B cell (primary cell): ENCODE results near the gene DIPK1B. TPM values are rescaled to one million over a fixed set of nuclear protein-coding genes. Genes with fewer than 3 reads are reported as not detected.

Source experiments
- ATAC-seq: fragments of 200-7000 bp; cut with Tn5 transposase; one replicate; pipeline ENCODE4 v1.10.0; 2021; ENCODE audit warnings: low read depth, mild to moderate bottlenecking, moderate number of reproducible peaks, moderate library complexity
- CTCF ChIA-PET: fragments of 350-600 bp; sonication (Branson Sonifier 250); formaldehyde crosslinking; loops from one replicate; lab custom pipeline; 2021; ENCODE audit warnings: antibody characterized with exemption, inconsistent platforms; lab: Charles Lee
- POLR2A ChIA-PET: fragments of 350-600 bp; sonication (Branson Sonifier 250); formaldehyde crosslinking; loops from one replicate; lab custom pipeline; 2021; ENCODE audit warnings: antibody characterized with exemption; lab: Charles Lee
- DNase-seq: peaks from one replicate; pipeline ENCODE4 v3.0.0; 2013
- H2AFZ ChIP-seq: 2 replicates; pipeline ENCODE4 v1.6.1; 2012; ENCODE audit warnings: mild to moderate bottlenecking, low read depth, low read length; ENCODE audit not compliant: insufficient read depth, poor library complexity, severe bottlenecking
- H3K27ac ChIP-seq, 2 donors: 1 replicate in 1 of 2; 2 replicates in 1 of 2; pipeline ENCODE4 v1.5.1; 2012 to 2013; ENCODE audit warnings: low read length in 2 of 2, mild to moderate bottlenecking in 2 of 2, moderate library complexity in 1 of 2
- H3K27me3 ChIP-seq, 4 experiments: fragments of 200-600 bp in 1 of 4; sonication (generic) in 1 of 4; replicated peaks in 1 of 4; 1 replicate in 2 of 4; 2 replicates in 2 of 4; pipeline versions ENCODE4 v1.6.1 to v1.7.0; 2013 to 2016; ENCODE audit warnings: low read length in 3 of 4, mild to moderate bottlenecking in 2 of 4, mixed read lengths in 1 of 4, moderate library complexity in 1 of 4; ENCODE audit not compliant: insufficient read depth in 4 of 4, control insufficient read depth in 3 of 4; ENCODE audit errors: control extremely low read depth in 1 of 4
- H3K36me3 ChIP-seq, 2 experiments: replicated peaks in 1 of 2; 1 replicate in 1 of 2; 2 replicates in 1 of 2; pipeline versions ENCODE4 v1.6.1 to v1.7.1; 2013; ENCODE audit warnings: low read length in 1 of 2; ENCODE audit not compliant: insufficient read depth in 2 of 2, control insufficient read depth in 1 of 2; ENCODE audit errors: control extremely low read depth in 1 of 2, extremely low read depth in 1 of 2
- H3K4me1 ChIP-seq, 2 donors: fragments of 200-600 bp in 1 of 2; sonication (generic) in 1 of 2; 1 replicate in 1 of 2; 2 replicates in 1 of 2; pipeline versions ENCODE4 v1.5.1 to v1.6.1; 2013 to 2017; ENCODE audit warnings: low read length in 2 of 2; ENCODE audit not compliant: control insufficient read depth in 2 of 2, insufficient read depth in 2 of 2
- H3K4me2 ChIP-seq: replicated peaks from 2 replicates; pipeline ENCODE3; 2012; ENCODE audit warnings: mild to moderate bottlenecking, low read depth, low read length; ENCODE audit not compliant: poor library complexity, severe bottlenecking
- H3K4me3 ChIP-seq, 5 experiments: fragments of 200-600 bp in 1 of 5; sonication (generic) in 1 of 5; 1 replicate in 3 of 5; 2 replicates in 2 of 5; pipeline versions ENCODE4 v1.5.1 to v1.7.0; 2011 to 2016; ENCODE audit warnings: low read length in 4 of 5, mild to moderate bottlenecking in 4 of 5, low read depth in 2 of 5, control low read depth in 1 of 5, moderate library complexity in 1 of 5; ENCODE audit not compliant: insufficient read depth in 1 of 5; ENCODE audit errors: control extremely low read depth in 1 of 5, extremely low read depth in 1 of 5
- H3K79me2 ChIP-seq: fragments of 200-600 bp; sonication (generic); one replicate; pipeline ENCODE4 v1.6.0; 2016; ENCODE audit warnings: low read length; ENCODE audit not compliant: control insufficient read depth, insufficient read depth
- H3K9ac ChIP-seq: fragments of 200-600 bp; sonication (generic); 2 replicates; pipeline ENCODE4 v1.6.1; 2017; ENCODE audit warnings: mild to moderate bottlenecking, low read length, moderate library complexity
- H3K9me3 ChIP-seq, 3 donors: one replicate each; pipeline versions ENCODE4 v1.6.1 to v1.7.1; 2013; ENCODE audit warnings: low read length in 2 of 3; ENCODE audit not compliant: control insufficient read depth in 2 of 3, insufficient read depth in 1 of 3; ENCODE audit errors: control extremely low read depth in 1 of 3
- H4K20me1 ChIP-seq: 2 replicates; pipeline ENCODE4 v1.6.0; 2012; ENCODE audit warnings: mild to moderate bottlenecking, low read length; ENCODE audit not compliant: insufficient read depth, control insufficient read depth, poor library complexity, severe bottlenecking
- H3K27ac Mint-ChIP-seq: one replicate; pipeline ENCODE4 v1.8.0; 2021; ENCODE audit warnings: mixed read lengths
- H3K27me3 Mint-ChIP-seq: one replicate; pipeline ENCODE4 v1.8.0; 2021; ENCODE audit warnings: mixed read lengths
- H3K4me1 Mint-ChIP-seq: one replicate; pipeline ENCODE4 v1.8.0; 2021; ENCODE audit warnings: mixed read lengths
- H3K4me3 Mint-ChIP-seq: one replicate; pipeline ENCODE4 v1.8.0; 2021; ENCODE audit warnings: mixed read lengths
- H3K9me3 Mint-ChIP-seq: one replicate; pipeline ENCODE4 v1.8.0; 2022; ENCODE audit warnings: mixed read lengths; ENCODE audit not compliant: insufficient read depth
- CTCF ChIP-seq: fragments of 200-600 bp; IDR thresholded peaks from one replicate; pipeline ENCODE4 v1.8.0; 2022; ENCODE audit warnings: antibody characterized with exemption, mild to moderate bottlenecking
- EZH2 ChIP-seq: IDR thresholded peaks from 2 replicates; pipeline ENCODE4 v1.6.1; 2012; ENCODE audit warnings: borderline replicate concordance, low read depth, mild to moderate bottlenecking, moderate library complexity, low read length; ENCODE audit not compliant: insufficient read depth, poor library complexity, severe bottlenecking
- WGBS: methylation state at CpG from one replicate; pipeline ENCODE4 v1.1.5; 2013; ENCODE audit warnings: missing lambda C conversion rate; ENCODE audit not compliant: insufficient coverage; 5-methylcytosine and 5-hydroxymethylcytosine counted together
- intact Hi-C: fragments of 100-400 bp; cut with micrococcal nuclease; formaldehyde crosslinking; loops from one replicate; pipeline ENCODE4 v1.10.0; 2022
- polyA plus RNA-seq: library from polyadenylated mRNA; depleted of rRNA; stranded (reverse); fragments of >200 nt; gene quantifications from 2 replicates; pipeline ENCODE4 v1.2.3, GENCODE V29; 2012
- total RNA-seq, 2 donors: library from RNA; stranded (reverse); fragments of 120-200 nt in 1 of 2; gene quantifications; 1 replicate in 1 of 2; 2 replicates in 1 of 2; pipeline versions ENCODE4 v1.2.3 to v1.2.4, GENCODE V29; 2013 to 2022

Gene DIPK1B
- total and polyA plus RNA-seq, 2 donors (not counting 1 experiment from before 2014, with no cell fraction given): 9.6 TPM

GRCh38 chr9:136728080-136728547 lies 15.7 kb downstream of the DIPK1B start:
- Histone ChIP-seq H3K4me1 (peaks cover 22 to 35% of the 10 kb centered on the region in 2 donors), H3K27ac (peak overlapping the region; percentile 34 to 79), H2AFZ (peak overlapping the region; percentile 79), H3K9ac (peak overlapping the region; percentile 95), H3K4me2 (peak overlapping the region; percentile 96), H4K20me1 (peaks cover 48% of the 10 kb centered on the region), H3K27me3 (no peaks in the 10 kb centered on the region), H3K9me3 (no peaks in the 10 kb centered on the region), H3K79me2 (peaks cover 36% of the 10 kb centered on the region), H3K4me3 (peak overlapping the region in 4 of 5 experiments; percentile 90 to 99 (median 98)), H3K36me3 (peaks cover 0 to 34% of the 10 kb centered on the region in 2 experiments)
- Mint-ChIP-seq H3K27me3 (no peaks in the 10 kb centered on the region), H3K4me1 (peaks cover 49% of the 10 kb centered on the region), H3K9me3 (no peaks in the 10 kb centered on the region), H3K27ac (peak overlapping the region; percentile 87), H3K4me3 (peak overlapping the region; percentile 96)
- WGBS: under 1% methylated on average over 66 of the region's 66 CpGs
- intact Hi-C loops: loop anchor here (1.0 kb wide), 3 partner anchors 21 to 41 kb away; partner anchors contain the start of genes AGPAT2 and LCN8
- ATAC-seq: peak; percentile 79
- CTCF ChIA-PET: interaction anchor here (0.9 to 7.2 kb wide), 14 partner anchors 9 to 339 kb away, joined by 3 to 102 read pairs (median 10); partner anchors contain the start of genes LCN10, LCN15, LCN6 and LCN8
- peak; percentile 96 for DNase-seq
- POLR2A ChIA-PET: interaction anchor here (0.6 to 5.1 kb wide), 15 partner anchors 9 to 359 kb away, joined by 3 to 83 read pairs (median 7); partner anchors contain the start of genes AGPAT2, LCN15, LCN6 and LCN8
- TF ChIP-seq CTCF (peak; percentile 84), EZH2 (no peak)

- DNase-seq: peak; percentile 56
- CTCF ChIA-PET: interaction anchor here (0.6 to 7.2 kb wide), 17 partner anchors 9 to 339 kb away, joined by 3 to 102 read pairs (median 6); partner anchors contain the start of genes LCN10, LCN15, LCN6 and LCN8
- POLR2A ChIA-PET: interaction anchor here (0.6 to 5.1 kb wide), 20 partner anchors 9 to 358 kb away, joined by 3 to 83 read pairs (median 6); partner anchors contain the start of genes AGPAT2, LCN15, LCN6 and LCN8
- Mint-ChIP-seq H3K27ac (peak overlapping the region; percentile 41), H3K9me3 (no peaks in the 10 kb centered on the region), H3K4me1 (peaks cover 47% of the 10 kb centered on the region), H3K27me3 (no peaks in the 10 kb centered on the region), H3K4me3 (peak overlapping the region; percentile 64)
- TF ChIP-seq EZH2 (no peak), CTCF (no peak)
- Histone ChIP-seq H3K4me1 (peaks cover 22 to 35% of the 10 kb centered on the region in 2 donors), H3K4me3 (peak overlapping the region; percentile 17 to 99 (median 90)), H4K20me1 (peaks cover 43% of the 10 kb centered on the region), H3K36me3 (peaks cover 0 to 30% of the 10 kb centered on the region in 2 experiments), H3K27ac (peak overlapping the region; percentile 34 to 68), H3K9ac (peak overlapping the region; percentile 95), H3K27me3 (no peaks in the 10 kb centered on the region), H3K9me3 (no peaks in the 10 kb centered on the region), H3K79me2 (peaks cover 34% of the 10 kb centered on the region), H2AFZ (peak overlapping the region; percentile 79), H3K4me2 (peak overlapping the region; percentile 96)
- ATAC-seq: no peak
- intact Hi-C loops: loop anchor here (1.0 kb wide), 3 partner anchors 21 to 41 kb away; partner anchors contain the start of genes AGPAT2 and LCN8
- 3% methylated on average over 50 of the region's 53 CpGs for WGBS
Observed at GRCh38 chr9:136728548-136729123, 16.3 kb downstream of the DIPK1B start.
